Naive B cell (primary cell): ENCODE results near the gene RAP1GAP2. TPM values are rescaled to one million over a fixed set of nuclear protein-coding genes. Genes with fewer than 3 reads are reported as not detected.
A peak's percentile ranks its signal among the peaks of the same experiment; 100 is the strongest.

ENCODE experiments used
- ATAC-seq, 2 donors: fragments of 150-1000 bp; cut with Tn5 transposase; 2 replicates each; pipeline ENCODE4 v1.10.0; 2021; ENCODE audit warnings: low read depth in 2 of 2, mild to moderate bottlenecking in 2 of 2, moderate library complexity in 2 of 2
- DNase-seq: peaks from one replicate; pipeline ENCODE4 v3.0.0; 2022
- H3K27ac Mint-ChIP-seq, 6 donors: one replicate each; pipeline ENCODE4 v1.8.0; 2020 to 2022; ENCODE audit warnings: mild to moderate bottlenecking in 6 of 6, mixed read lengths in 6 of 6, moderate library complexity in 5 of 6, inconsistent platforms in 2 of 6
- H3K27me3 Mint-ChIP-seq, 3 donors: one replicate each; pipeline ENCODE4 v1.8.0; 2021 to 2022; ENCODE audit warnings: mixed read lengths in 3 of 3, mild to moderate bottlenecking in 1 of 3
- H3K36me3 Mint-ChIP-seq, 2 donors: one replicate each; pipeline ENCODE4 v1.8.0; 2020 to 2022; ENCODE audit warnings: mixed read lengths in 2 of 2, inconsistent platforms in 1 of 2, mild to moderate bottlenecking in 1 of 2
- H3K4me1 Mint-ChIP-seq, 3 donors: one replicate each; pipeline ENCODE4 v1.8.0; 2020 to 2022; ENCODE audit warnings: mixed read lengths in 3 of 3, inconsistent platforms in 1 of 3, mild to moderate bottlenecking in 1 of 3, moderate library complexity in 1 of 3
- H3K4me3 Mint-ChIP-seq, 8 donors: one replicate each; pipeline ENCODE4 v1.8.0; 2020 to 2022; ENCODE audit warnings: mild to moderate bottlenecking in 8 of 8, mixed read lengths in 8 of 8, moderate library complexity in 8 of 8, inconsistent platforms in 2 of 8
- H3K9me3 Mint-ChIP-seq, 7 donors: one replicate each; pipeline ENCODE4 v1.8.0; 2020 to 2022; ENCODE audit warnings: mixed read lengths in 7 of 7, mild to moderate bottlenecking in 5 of 7, inconsistent platforms in 2 of 7, moderate library complexity in 1 of 7
- polyA plus RNA-seq, 6 donors: library from polyadenylated mRNA; unstranded; fragments of 300-500 nt; fragmentation: Illumina TruSeq; gene quantifications; one replicate each; pipeline ENCODE4 v1.2.3, GENCODE V29; 2021; ENCODE audit warnings: low read depth in 6 of 6

The RAP1GAP2 gene
- polyA plus RNA-seq, 6 donors from 2014 or later, result 0.96 to 2.9 (median 1.4) TPM; not detected in 1

DNA sequence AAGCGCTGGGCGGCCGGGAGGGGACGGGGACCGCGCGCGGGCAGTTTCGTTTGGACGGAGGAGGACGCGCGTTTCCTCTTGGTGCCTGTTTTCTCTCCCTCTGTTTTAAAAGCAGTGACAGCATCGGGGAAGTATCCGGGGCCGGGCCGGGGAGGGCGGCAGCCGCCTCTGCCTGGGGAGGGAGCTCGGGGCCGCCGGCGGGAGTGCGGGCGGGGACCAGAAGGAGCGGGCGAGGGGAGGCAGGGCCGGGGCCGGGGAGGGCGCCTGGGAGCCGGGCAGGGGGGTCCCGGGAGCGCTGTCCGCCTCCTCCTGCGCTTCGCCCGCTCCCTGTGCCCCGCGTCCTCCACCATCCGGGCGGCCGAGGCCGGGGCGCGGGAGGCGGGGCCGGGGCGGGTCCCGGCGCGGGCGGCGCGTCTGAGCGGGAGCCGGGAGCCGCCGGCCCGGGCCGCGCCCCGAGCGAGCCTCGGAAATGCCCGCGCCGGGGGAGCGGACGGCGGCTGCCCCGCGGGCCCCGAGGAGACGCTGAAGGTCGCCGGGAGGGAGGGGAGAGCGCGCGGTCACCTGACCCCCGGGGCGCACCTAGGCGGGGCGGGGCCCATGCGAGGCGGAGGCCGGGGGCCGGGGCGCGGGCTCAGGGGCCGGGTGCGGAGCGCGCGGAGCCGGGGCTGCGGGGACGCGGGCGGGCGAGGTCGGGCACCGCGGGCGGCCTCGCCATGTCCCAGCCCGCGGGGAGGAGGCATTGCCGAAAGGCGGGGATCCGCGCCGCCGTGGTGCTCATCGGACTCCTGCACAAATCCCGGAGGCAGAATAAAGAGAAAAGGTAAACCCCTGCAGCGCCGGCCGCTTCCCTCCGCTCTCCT lies 57.3 kb downstream of the RAP1GAP2 start:
- H3K4me1 Mint-ChIP-seq, result peaks cover 21 to 28% (median 27%) of the 10 kb centered on the region in 3 donors
- peak; percentile 34 for ATAC-seq

DNA sequence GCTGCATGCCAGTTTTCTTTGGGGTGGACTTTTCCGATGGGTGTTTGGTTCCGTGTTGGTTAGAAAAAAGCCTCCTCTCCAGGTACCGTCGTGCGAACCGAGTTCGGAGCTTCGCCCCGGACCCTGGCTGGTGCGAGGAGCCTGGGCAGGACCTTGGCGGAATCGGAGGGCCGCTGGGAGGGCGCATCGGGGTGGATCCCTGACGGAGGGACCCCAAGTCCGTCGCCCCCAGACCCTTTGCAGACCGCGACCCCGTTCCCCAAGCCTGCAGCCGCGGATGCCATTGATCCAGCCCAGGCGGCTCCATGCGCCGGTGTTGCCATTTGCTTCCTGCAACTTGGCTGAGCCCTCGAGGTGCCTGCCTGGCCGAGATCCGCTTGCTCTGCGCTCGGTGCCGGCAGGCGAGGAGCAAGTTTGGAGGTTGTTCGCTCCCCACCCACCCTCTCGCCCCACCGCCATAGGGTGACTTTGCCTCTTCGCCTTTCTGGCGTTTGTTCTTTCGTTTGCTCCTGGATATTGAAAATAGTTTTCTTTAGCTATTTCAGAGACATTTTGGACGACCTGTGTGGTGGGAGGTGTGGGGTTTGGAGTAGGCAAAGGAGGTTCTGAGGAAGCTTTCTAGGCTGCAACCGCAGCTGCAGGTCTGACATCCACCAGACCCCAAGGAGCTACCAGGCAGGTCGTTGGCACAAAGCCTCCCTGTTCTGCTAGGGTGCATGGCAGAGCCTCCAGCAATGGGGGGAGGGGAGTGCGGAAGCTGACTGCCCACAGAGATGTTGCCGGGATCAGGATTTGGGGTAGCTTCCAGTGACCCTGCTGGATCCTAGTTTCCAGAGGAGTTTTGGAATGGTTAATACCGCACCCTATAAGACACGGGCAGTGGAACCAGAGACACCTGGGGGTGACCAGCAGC lies 58.2 kb downstream of the RAP1GAP2 start:
- Mint-ChIP-seq H3K4me1 (peaks cover 16 to 23% (median 21%) of the 10 kb centered on the region in 3 donors), H3K36me3 (peaks cover 0 to 5% of the 10 kb centered on the region in 2 donors), H3K27ac (peak overlapping the region in 2 of 6 donors; percentile 30 to 74), H3K4me3 (peak overlapping the region; percentile 79 to 92 (median 87)), H3K9me3 (no peaks in the 10 kb centered on the region), H3K27me3 (peaks cover 47 to 59% (median 57%) of the 10 kb centered on the region in 3 donors)
- DNase-seq (no peak), ATAC-seq (peak; percentile 18 to 28)

More for the DNA sequence above, 57.3 kb downstream of the RAP1GAP2 start:
- Mint-ChIP-seq H3K9me3 (no peaks in the 10 kb centered on the region), H3K27ac (peak overlapping the region in 1 of 6 donors; percentile 74), H3K4me3 (peak overlapping the region in 7 of 8 donors; percentile 79 to 92 (median 86)), H3K27me3 (peaks cover 52 to 64% (median 64%) of the 10 kb centered on the region in 3 donors), H3K36me3 (peaks cover 0 to 5% of the 10 kb centered on the region in 2 donors)
- no peak for DNase-seq

DNA sequence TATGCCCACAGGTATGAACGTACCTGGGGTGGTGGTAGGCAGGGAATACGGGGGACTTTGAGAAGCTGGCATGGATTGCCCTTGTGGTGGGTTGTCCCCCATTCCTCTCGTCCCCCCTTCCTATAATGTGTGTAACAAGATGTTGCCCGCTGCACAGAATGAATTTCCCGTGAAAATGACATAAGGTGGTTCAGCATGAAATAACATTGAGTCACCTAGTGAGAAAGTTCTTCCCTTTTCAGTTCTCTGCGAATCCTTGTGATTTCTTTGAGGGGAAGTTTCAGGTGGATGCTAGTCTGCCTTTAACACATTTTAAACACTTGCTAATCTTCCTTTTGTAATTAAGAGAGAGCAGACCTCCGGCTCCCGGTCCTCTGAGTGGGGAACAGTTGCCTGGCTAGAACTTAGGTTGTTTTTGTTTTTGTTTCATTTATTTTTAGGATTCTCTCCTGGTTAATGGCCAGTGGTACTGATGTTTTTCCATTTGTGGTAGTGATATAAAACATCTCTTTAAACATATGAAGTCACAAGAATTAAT lies 58.9 kb downstream of the RAP1GAP2 start:
- peaks cover 47 to 63% (median 63%) of the 10 kb centered on the region in 3 donors for H3K27me3 Mint-ChIP-seq
- H3K4me3 Mint-ChIP-seq, result peak overlapping the region in 7 of 8 donors; percentile 79 to 92 (median 84)
- no peak overlapping the region for H3K27ac Mint-ChIP-seq
- DNase-seq (no peak), ATAC-seq (no peak)
- H3K9me3 Mint-ChIP-seq, result no peaks in the 10 kb centered on the region
- peaks cover 4 to 5% of the 10 kb centered on the region in 2 donors for H3K36me3 Mint-ChIP-seq
- H3K4me1 Mint-ChIP-seq, result peaks cover 16 to 23% (median 21%) of the 10 kb centered on the region in 3 donors

DNA sequence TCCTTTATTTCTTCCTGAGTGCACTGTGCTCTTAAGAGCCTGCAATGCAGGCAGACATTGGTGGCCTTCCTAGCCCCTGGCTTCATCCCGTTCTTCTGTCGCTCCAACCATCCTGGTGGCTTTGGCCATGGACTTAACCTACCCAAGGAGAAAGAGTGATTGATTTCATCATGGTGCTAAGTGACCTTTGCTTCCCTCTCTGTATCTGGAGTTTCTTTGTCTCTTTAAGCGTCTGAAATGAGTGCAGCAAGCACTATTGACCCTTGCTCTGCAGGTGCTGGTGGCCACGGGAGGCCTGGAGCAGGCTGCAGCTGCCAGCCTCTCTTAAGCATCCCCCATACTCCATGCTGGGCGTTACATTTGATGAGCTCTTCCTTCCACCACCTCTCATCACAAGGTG lies 60.5 kb downstream of the RAP1GAP2 start:
- H3K27ac Mint-ChIP-seq, result no peak overlapping the region
- peaks cover 51 to 67% (median 61%) of the 10 kb centered on the region in 3 donors for H3K27me3 Mint-ChIP-seq
- H3K36me3 Mint-ChIP-seq, result peaks cover 5 to 15% of the 10 kb centered on the region in 2 donors
- no peak for ATAC-seq
- peaks cover 14 to 22% (median 21%) of the 10 kb centered on the region in 3 donors for H3K4me1 Mint-ChIP-seq
- H3K4me3 Mint-ChIP-seq, result peak overlapping the region in 2 of 8 donors; percentile 15 to 73
- H3K9me3 Mint-ChIP-seq, result peaks cover 0 to 2% (median 0%) of the 10 kb centered on the region in 7 donors
- DNase-seq, result no peak

DNA sequence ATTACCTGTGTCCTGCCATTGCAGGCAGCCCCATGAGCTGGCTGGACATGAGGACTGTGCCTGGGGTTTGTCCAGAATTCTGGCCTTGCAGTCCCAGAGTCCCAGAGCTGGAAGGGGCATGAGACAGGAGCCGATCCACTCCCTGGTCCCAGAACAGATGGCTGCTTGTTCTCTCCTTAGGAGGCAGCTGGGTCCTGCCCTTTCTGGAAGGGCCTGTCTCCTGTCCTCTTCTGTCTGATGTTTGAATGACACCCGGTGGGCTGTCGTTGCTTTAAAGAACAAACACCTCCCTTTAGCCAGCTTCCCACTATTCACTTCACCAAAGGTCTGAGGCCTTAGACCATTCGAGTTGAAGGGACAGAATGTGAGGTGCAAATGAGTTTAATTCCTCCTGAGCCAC lies 63.8 kb downstream of the RAP1GAP2 start:
- peaks cover 34 to 50% (median 41%) of the 10 kb centered on the region in 3 donors for H3K27me3 Mint-ChIP-seq
- H3K4me3 Mint-ChIP-seq, result no peak overlapping the region
- peaks cover 3 to 10% (median 10%) of the 10 kb centered on the region in 3 donors for H3K4me1 Mint-ChIP-seq
- H3K9me3 Mint-ChIP-seq, result peaks cover 0 to 2% (median 0%) of the 10 kb centered on the region in 7 donors
- H3K36me3 Mint-ChIP-seq, result peaks cover 5 to 15% of the 10 kb centered on the region in 2 donors
- no peak overlapping the region for H3K27ac Mint-ChIP-seq
- no peak for ATAC-seq
- DNase-seq, result no peak

DNA sequence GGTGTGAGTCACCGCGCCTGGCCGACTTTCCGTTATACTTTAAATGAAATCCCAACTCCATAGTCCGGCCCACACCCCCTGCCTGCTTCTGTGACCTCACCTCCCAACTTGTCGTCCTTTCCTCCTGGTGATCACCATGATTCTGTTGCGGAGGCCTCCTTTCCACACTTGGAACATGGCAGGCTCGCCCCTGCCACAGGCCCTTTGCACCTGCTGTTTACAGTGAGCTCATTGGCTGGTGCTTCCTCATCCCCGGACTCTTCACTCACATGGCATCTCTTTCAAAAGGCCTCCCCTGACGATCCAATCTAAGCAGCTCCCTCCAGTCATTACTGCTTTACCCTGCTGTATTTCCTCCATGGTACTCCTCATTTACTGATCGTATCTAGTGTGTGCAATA lies 64.6 kb downstream of the RAP1GAP2 start:
- peaks cover 0 to 9% (median 9%) of the 10 kb centered on the region in 3 donors for H3K4me1 Mint-ChIP-seq
- H3K36me3 Mint-ChIP-seq, result peaks cover 5 to 15% of the 10 kb centered on the region in 2 donors
- DNase-seq (no peak), ATAC-seq (no peak)
- peaks cover 0 to 2% (median 0%) of the 10 kb centered on the region in 7 donors for H3K9me3 Mint-ChIP-seq
- H3K4me3 Mint-ChIP-seq, result no peak overlapping the region
- H3K27ac Mint-ChIP-seq, result no peak overlapping the region
- H3K27me3 Mint-ChIP-seq, result peaks cover 29 to 43% (median 34%) of the 10 kb centered on the region in 3 donors

DNA sequence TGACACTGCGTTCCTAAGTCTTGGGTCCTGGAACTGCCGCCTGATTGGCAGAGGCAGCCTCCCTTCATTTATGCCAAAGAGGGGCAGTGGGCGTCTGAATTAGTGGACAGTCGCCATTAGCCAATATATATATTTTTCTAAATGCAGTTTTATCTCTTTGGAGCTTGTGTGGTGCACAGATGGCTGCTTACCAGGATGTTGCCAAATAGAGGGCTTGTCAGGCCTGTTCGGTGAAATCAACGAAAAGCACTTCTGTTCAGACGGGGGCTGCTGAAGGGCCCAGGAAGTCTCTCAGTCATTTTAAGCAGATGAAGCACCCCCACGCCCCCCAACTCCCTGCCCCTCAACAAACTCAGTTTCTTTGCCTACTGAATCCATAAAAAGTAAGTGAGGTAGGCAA lies 66.0 kb downstream of the RAP1GAP2 start:
- Mint-ChIP-seq H3K4me3 (no peak overlapping the region), H3K9me3 (peaks cover 0 to 2% (median 0%) of the 10 kb centered on the region in 7 donors), H3K4me1 (peaks cover 0 to 8% (median 6%) of the 10 kb centered on the region in 3 donors), H3K27ac (no peak overlapping the region), H3K36me3 (peaks cover 5 to 15% of the 10 kb centered on the region in 2 donors), H3K27me3 (peaks cover 17 to 30% (median 21%) of the 10 kb centered on the region in 3 donors)
- no peak for ATAC-seq
- no peak for DNase-seq

DNA sequence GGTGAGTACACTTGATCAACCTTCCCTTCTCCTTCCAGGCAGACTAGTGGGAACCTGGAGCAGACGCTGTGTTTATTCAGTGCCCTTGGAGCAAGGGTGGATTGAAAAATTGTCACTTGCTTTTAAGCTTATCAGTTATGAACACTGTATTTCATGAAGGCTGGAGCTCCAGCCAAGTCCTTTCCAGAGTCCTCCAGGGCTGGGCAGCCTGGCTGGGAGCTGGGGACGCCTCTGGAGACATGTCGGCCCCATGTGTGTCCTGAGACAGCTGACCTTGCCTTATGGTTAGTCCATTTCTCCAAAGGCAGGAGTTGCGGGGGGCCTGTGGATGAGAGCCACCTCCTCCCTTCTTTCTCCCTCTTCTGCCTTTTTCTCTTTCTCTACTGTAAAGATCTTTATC lies 67.0 kb downstream of the RAP1GAP2 start:
- H3K4me3 Mint-ChIP-seq, result no peak overlapping the region
- H3K27ac Mint-ChIP-seq, result no peak overlapping the region
- H3K36me3 Mint-ChIP-seq, result peaks cover 2 to 15% of the 10 kb centered on the region in 2 donors
- H3K4me1 Mint-ChIP-seq, result peaks cover 0 to 8% (median 5%) of the 10 kb centered on the region in 3 donors
- peaks cover 7 to 20% (median 11%) of the 10 kb centered on the region in 3 donors for H3K27me3 Mint-ChIP-seq
- ATAC-seq, result no peak
- no peak for DNase-seq
- H3K9me3 Mint-ChIP-seq, result peaks cover 0 to 2% (median 0%) of the 10 kb centered on the region in 7 donors

DNA sequence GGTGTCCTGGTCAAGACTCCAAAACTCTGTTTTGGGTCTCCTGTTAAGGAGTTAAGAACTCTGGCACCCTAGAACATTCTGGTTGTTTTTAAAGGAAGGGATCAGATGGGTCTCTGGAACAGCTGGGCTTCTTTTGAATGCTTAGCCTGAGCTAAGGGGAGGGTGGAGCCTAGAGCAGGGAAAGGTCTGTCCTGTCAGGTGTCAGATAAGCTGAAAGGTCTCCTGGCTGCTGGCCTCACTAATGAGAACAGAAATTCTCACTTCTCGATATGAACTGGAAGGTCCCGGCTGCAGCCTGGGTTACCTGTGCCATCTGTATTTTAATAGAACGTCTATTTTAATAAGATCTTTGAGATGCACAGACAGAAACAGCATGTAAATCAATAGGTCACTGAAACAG lies 69.0 kb downstream of the RAP1GAP2 start:
- Mint-ChIP-seq H3K4me3 (no peak overlapping the region), H3K4me1 (peaks cover 0 to 8% (median 5%) of the 10 kb centered on the region in 3 donors)

DNA sequence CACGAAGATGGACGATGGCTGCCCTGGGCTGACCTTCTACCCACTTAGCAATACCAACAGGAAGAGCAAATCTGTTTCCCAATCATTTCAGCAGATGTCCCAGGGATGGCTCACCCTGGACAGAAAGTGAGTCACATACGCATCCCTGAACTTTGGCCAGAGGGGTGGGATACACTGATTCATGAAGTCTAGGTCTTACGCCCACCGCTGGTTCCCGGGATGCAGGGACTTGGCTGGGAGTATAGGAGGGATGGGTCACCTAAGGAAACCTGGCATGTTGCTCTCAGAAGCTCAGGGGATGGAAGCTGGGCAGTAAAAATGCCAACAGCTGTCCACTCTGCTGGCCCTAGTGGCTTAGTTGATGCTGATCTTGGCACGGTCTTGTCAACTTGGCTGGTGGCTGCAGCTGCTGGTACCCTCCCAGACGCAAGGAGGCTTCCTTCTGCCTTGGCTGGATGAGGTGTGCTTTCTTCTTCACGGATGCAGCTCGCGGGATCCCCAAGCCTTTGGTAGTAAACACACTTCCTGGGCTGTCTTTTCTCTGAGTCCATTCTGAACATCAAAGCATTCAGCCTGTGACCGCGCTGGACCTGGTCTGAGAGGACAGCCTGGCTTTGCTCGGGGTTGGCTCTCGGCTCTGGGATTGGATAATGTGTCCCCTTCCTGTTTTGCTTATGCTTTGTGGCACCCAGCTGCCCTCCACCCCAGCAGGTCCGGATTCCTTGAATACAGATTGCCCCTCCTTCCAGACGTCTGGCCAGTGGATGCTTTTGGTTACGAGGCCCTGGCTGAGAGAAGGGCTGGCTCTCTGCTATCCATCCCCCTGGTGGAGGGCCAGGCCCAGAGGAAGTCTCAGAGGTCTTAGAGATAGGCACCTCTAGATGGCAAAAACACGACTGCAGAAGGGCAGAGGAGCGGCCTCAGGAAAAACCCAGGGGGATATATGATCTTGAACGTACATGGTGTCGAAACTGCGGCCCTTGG lies 71.5 kb downstream of the RAP1GAP2 start:
- Mint-ChIP-seq H3K4me1 (peaks cover 0 to 8% (median 5%) of the 10 kb centered on the region in 3 donors), H3K27ac (peak overlapping the region in 1 of 6 donors; percentile 60)

More for the DNA sequence above, 69.0 kb downstream of the RAP1GAP2 start:
- DNase-seq (no peak), ATAC-seq (no peak)
- H3K27ac Mint-ChIP-seq, result no peak overlapping the region
- peaks cover 0 to 11% of the 10 kb centered on the region in 2 donors for H3K36me3 Mint-ChIP-seq
- peaks cover 5 to 12% (median 6%) of the 10 kb centered on the region in 3 donors for H3K27me3 Mint-ChIP-seq
- H3K9me3 Mint-ChIP-seq, result peaks cover 0 to 2% (median 0%) of the 10 kb centered on the region in 7 donors

DNA sequence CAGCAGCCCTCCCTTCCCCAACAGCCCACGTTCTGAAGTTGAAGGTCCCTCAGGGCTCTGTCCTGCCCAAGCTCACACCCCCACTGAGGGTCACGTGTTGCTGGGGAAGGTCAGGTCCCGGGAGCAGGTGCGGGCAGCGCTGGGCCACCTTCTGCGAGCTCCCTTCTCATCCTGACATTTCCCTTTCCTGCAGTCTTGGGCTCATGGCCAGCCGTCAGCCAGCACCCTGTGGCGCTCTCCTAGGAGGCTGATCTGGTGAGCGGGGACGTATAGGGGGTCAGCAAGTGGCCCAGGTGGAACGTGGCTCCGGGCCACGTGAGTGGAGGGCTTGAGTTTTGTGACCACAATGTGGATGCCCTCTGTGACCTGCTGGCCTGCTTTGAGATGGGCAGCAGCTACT lies 73.4 kb downstream of the RAP1GAP2 start:
- no peak overlapping the region for H3K4me3 Mint-ChIP-seq
- no peaks in the 10 kb centered on the region for H3K36me3 Mint-ChIP-seq
- ATAC-seq (no peak), DNase-seq (no peak)
- no peaks in the 10 kb centered on the region for H3K9me3 Mint-ChIP-seq
- H3K4me1 Mint-ChIP-seq, result peaks cover 2 to 8% (median 5%) of the 10 kb centered on the region in 3 donors
- no peaks in the 10 kb centered on the region for H3K27me3 Mint-ChIP-seq
- no peak overlapping the region for H3K27ac Mint-ChIP-seq

More for the DNA sequence above, 71.5 kb downstream of the RAP1GAP2 start:
- DNase-seq (no peak), ATAC-seq (no peak)
- Mint-ChIP-seq H3K9me3 (no peaks in the 10 kb centered on the region), H3K36me3 (no peaks in the 10 kb centered on the region), H3K4me3 (no peak overlapping the region), H3K27me3 (no peaks in the 10 kb centered on the region)

DNA sequence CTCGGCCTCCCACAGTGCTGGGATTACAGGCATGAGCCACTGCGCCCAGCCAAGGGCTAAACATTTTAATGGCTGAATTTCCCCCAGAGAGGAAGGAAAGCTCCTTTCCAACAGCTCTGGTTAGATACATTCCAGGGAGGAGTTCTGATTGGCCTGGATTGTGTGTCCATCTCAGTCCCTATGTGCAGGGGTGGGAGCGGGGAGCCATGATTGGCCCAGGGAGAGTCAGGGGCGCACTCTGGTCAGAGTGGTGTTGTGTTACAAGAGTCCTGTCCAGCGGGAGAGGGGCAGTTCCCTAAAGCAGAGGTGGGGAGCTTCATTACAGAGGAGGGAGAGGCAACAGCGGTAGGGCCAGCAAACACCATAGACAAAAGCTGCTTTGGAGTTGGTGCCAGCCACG lies 75.0 kb downstream of the RAP1GAP2 start:
- no peak for ATAC-seq
- no peak for DNase-seq
- Mint-ChIP-seq H3K9me3 (no peaks in the 10 kb centered on the region), H3K27ac (peak overlapping the region in 1 of 6 donors; percentile 32), H3K36me3 (no peaks in the 10 kb centered on the region), H3K27me3 (no peaks in the 10 kb centered on the region), H3K4me3 (no peak overlapping the region), H3K4me1 (peaks cover 0 to 4% (median 2%) of the 10 kb centered on the region in 3 donors)
